Measurements from ENCODE around the gene FRMD4A.

Gene FRMD4A

GRCh38 chr10:13654846-13655245, 675.9 kb downstream of the FRMD4A start:
- no peak for DNase-seq

DNA sequence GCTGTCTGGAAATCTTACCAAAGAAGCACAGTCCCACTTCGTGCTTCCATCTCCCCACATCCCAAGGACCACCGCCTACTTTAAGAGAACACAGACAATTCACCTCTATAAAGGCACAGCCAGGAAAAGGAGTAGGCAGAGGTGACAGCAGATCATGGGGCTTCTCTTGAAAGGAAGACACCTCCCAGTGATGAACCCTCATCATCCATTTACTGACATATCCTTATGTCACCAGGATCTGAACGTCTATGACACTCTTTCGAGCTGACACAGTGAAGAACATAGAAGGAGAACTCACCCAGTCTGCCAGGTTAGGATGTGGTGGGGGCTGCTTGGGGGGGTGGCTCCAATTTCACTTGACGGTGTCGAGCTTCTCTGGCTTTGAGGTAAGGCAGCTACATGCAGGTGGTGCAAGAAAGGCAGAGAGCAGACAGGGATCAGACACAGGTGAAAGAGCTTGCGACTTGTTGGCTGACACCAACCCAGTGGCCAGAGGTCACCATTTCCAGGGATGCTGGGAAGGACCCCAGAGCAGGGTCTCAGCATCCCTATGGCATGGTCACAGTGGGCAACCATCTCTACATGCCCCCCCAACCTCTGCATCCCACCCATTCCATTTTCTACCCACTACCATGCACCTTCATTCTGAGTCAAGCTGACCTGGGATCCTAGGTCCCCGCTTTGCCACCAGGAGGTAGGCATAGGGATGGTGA, 676.5 kb downstream of the FRMD4A start:
- DNase-seq = no peak

DNA sequence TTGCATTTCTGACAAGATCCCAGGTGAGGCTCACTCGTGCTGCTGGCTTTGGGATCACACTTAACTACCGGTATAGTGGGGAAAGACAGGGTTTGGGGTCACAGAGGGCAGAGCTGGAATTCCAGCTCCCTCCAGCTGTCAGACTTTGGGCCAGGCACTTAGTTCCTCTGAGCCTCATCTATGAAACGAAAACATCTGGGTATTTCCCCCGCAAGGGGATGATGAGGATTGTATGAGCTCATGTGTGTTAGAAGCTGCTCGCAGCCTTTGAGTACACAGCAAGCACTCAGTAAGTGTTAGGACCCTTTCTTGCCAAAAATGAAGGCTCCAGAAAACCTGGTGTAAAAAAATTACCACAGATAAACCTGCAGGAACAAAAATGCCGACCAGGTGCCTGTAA, 677.9 kb downstream of the FRMD4A start:
- no peak for DNase-seq

DNA sequence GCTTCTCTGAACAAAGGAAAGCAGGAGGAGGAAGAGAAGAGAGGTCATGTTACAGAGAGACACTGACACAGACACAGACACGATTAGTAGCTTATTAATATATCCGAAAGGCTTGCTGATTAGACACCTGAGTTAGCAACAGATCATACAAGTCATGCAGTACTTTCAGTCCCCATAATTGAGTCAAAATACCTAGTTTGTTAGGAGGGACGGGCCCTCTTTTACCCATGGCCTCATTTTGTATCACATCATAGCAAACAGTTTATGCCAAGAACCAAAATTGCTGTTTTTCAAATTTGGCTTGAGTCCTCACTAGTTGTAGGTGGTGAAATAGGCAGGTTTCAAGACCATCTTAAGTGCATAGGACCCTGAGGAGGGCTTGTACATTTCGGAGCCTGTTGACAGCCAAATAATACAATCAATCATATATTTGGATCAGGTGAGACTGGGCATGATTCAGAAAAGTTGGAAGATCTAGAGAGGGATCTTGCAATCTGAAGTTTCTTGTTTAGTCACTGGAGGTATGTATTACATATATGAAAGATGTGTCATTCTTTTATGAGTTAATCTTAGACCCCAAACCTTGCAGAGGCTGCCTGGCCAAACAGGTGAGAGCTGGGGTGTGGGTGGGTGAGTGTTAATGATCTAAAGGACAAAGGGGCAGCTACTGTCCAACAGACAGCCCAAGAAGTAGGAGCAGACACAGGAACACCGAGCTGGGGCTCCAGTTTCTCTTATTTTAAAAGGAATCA, 678.6 kb downstream of the FRMD4A start:
- DNase-seq = no peak

- no peak for DNase-seq
Measured at GRCh38 chr10:13650961-13651360, 679.8 kb downstream of the FRMD4A start.

DNA sequence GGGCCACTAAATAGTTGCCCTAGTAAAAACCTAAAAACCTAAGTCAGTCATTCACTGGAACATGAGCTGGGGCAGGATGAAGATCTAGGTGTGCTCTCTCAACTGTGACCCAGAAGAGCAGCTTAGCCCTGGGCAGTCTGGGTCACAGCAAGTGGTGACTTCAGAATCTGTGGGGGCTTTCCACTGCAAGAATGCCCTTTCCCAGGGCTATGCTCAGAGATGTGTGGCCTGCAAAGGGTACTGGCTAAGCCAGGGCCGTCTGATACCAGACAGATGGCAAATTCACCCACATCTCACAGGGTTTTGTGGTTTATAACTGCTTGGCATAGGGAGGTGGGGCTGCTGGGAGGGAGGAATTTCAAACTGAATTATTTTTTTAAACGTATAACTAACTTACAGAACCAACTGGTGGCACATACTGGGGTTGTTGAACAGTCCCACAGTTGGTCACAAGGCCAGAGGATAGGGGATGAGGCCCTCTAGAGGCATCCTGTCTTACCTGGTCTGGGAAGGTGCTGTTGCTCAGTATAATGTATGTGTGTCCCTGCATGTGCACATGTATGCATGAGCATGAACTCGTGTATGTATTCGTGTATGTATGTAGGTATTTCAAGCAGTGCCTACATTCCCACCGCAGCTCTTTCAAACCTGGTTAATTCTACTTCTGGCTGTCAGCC, 680.7 kb downstream of the FRMD4A start:
- no peak for DNase-seq

DNA sequence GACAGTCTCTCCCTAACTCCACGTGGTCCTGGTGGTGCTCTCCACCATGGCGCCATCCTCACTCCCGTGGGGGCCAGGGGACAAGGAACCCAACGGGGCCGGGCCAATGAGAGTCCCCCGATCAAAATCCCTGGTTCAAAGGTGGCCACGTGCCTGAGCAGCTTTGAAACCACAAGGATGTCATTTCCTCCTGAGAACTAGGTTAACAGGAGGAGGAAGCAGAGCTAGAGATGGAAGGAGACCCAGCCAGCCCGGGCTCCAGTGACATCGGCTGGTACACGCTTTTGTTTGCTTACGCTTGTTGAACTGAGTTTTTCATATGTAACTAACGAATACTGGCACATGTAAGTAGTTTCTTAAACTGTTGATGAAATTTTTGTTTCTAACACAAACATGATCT, 682.3 kb downstream of the FRMD4A start:
- no peak for DNase-seq

- no peak for DNase-seq
Measured at GRCh38 chr10:13644866-13645265, 685.9 kb downstream of the FRMD4A start.

DNA sequence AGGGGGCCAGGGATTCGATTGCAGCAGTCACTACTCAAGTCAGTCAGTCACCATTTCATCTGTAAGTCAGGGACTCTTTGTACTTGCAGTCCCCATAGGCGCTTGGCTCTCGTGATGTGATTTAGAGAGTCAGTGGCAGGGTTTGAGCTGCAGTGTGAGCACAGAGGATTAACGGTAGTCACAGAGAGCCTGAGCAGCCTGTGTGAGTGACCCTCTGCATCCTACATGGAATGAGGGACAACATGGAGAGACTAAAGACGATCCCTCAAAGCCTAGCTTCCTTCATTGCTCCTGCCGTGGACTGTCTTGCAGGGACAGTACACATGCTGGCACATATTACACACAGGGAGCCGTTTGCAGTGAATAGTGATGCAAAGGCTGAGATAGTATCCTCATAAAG, 687.7 kb downstream of the FRMD4A start:
- DNase-seq = no peak

DNA sequence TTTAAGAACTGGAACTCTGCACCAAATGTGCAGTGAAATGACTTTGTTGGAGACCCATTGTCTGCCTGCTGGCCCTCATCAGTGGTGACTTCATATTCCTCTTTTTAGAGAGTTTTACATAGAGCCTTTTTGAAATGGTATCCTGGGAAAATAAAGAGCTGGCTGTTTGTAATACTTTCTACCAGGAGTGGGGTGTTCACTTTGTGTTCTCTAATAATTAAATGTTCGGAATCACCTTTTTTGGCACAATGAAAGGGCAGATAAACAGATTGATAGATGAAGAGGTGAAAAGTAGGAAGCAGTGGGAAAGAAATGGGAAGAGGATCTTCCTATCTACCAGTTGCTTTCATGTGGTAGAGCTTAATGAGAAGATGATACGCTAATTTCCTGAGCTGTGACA, 688.4 kb downstream of the FRMD4A start:
- DNase-seq = no peak

DNA sequence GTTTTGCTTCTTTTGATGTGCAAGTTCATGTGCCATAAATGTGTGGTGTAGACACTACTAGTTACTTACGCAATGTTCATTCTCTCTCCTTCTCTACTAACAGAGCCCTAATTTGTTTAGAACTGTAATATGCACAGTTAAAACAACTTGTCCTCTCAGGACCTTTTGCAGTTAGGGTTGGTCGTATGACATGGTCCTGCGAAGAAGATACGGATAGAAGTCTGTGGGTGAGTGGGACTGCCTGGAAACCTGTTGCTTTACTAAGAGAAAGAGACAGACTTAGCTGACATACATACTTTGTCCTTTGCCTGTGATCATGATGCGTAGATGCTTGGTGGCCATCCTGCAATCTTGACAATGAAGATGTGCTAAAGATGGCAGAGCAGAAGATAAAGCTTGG, 692.8 kb downstream of the FRMD4A start:
- no peak for DNase-seq

- no peak for DNase-seq
Measured at GRCh38 chr10:13637303-13637856, 693.3 kb downstream of the FRMD4A start.

DNA sequence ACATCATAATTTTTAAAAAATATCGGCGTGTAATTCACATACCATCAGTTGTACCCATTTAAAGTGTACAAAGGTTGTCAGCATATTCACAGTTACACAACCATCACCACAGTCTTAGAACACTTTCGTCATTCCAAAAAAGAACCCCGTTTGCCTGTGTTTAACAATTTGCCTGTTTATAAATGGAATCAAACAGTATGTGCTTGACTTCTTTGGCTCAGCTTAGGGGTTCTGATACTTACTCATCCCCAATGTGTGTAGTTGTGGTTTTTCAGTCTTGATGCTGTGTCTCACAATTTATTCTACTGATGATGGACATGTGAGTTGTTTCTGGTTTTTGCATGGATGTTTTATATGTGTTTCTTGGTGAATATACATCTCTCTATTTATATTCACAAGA, 693.9 kb downstream of the FRMD4A start:
- no peak for DNase-seq

GRCh38 chr10:13634207-13634606, 696.5 kb downstream of the FRMD4A start:
- DNase-seq = no peak

GRCh38 chr10:13633689-13634088, 697.0 kb downstream of the FRMD4A start:
- no peak for DNase-seq

GRCh38 chr10:13632884-13633440, 697.8 kb downstream of the FRMD4A start:
- no peak for DNase-seq

DNA sequence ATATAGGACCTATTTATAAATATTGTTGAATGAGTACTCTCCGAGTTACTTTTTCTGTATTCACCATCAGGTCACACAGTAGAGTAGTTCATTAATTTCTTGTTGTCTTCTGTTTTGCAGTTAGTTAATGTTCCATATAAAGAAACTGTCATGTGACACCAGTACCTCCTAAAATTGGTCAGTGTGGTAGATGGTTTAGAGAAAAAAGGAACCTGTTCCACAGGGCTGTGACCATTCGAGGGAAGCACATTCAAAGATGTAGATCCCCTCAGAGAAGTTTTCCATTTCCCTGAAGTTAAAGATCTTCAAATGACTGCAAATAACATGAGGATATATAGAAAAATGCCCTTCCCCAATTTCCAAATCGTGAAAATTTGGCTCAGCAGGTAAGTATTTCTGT, 698.3 kb downstream of the FRMD4A start:
- DNase-seq = no peak

- DNase-seq = no peak
Measured at GRCh38 chr10:13631594-13631993, 699.1 kb downstream of the FRMD4A start.

- DNase-seq = no peak
Measured at GRCh38 chr10:13630231-13630630, 700.5 kb downstream of the FRMD4A start.

- DNase-seq = no peak
Measured at GRCh38 chr10:13629116-13629515, 701.6 kb downstream of the FRMD4A start.

DNA sequence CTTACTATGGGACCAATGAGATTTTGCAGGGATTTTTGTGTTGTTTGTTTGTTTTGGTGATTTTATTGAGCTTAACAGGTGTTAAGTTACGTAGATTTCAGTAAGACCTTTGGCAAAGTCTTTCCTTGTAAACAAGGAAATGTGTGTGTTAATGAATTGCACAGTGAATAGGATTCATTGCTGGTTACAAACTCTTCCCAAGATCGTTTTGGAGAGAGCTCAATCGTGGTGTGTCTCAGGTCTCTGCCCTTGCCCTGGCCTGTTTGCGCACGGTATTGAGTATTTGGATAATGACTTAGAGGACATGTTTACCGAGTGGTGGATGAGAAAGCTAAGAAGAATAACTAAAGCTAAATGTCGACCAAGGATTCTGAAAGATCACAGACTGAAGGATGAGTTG, 702.1 kb downstream of the FRMD4A start:
- DNase-seq = no peak

DNA sequence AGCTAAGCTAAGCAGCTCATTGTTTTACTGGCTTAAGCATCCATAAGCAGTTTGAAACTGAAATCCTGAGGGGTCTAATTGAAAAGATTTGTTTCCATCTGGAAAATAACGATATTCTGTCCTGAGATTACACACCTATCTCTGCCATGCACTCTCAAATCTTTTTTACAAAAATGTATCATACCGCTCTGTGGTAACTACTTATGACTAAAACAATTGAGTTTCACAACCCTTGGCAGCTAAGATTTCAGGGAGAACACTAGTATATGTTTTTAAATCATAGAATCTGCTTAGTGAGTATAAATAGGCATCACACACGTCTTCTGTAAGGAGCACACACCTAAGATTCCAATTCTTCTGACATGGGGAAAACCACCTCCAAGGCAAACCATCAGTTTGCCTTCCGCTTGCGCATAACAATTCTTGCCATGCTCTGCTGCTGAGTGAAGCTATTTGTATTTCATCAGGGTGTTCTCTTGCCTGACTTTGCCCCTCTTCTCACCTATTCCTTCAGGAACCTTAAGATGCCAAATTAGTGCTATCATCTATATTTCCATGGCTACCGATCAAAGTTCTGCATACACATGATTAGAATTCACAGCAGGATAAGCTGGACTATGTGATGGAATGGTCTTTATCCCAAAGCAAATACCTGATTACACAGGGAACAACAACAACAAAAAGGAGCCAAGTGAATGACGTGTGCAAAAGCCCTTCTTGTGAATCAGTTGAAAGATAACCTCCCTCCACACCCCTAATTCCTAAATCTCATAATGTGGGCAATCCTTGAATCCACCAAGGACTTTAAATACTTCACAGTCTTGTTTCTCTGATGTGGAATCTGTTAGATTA, 703.0 kb downstream of the FRMD4A start:
- DNase-seq = no peak

Data from activated gamma-delta T cell treated with Interleukin-2 at 50 U/mL for 16 hours (primary cell).